H1 (cell line): Measurements from ENCODE around the gene MYF5.

Experiments used
- FOSL1 ChIP-seq: IDR thresholded peaks from 2 replicates; pipeline ENCODE4 v1.6.1; 2011; ENCODE audit warnings: mild to moderate bottlenecking, low read depth, low read length, moderate library complexity; ENCODE audit not compliant: insufficient read depth
- KDM5A ChIP-seq: fragments of 200-600 bp; IDR thresholded peaks from 2 replicates; pipeline ENCODE4 v1.7.1; 2012; ENCODE audit warnings: mild to moderate bottlenecking, low read length, inconsistent platforms, mixed read lengths
- MAFK ChIP-seq: IDR thresholded peaks from 2 replicates; pipeline ENCODE4 v1.6.1; 2012; ENCODE audit warnings: low read depth, mild to moderate bottlenecking, improper control_type of control experiment, low read length
- POLR2A ChIP-seq, 2 experiments: IDR thresholded peaks; 1 replicate in 1 of 2; 2 replicates in 1 of 2; pipeline ENCODE4 v1.6.1; 2011; ENCODE audit warnings: low read depth in 2 of 2, low read length in 2 of 2, mild to moderate bottlenecking in 2 of 2; ENCODE audit errors: control extremely low read depth in 1 of 2
- POLR2AphosphoS5 ChIP-seq: IDR thresholded peaks from 2 replicates; pipeline ENCODE4 v1.6.1; 2011; ENCODE audit warnings: low read depth, low read length
- RXRA ChIP-seq: IDR thresholded peaks from 2 replicates; pipeline ENCODE4 v1.6.1; 2011; ENCODE audit warnings: low read depth, mild to moderate bottlenecking, low read length, moderate library complexity; ENCODE audit not compliant: insufficient read depth
- SP1 ChIP-seq: IDR thresholded peaks from 2 replicates; pipeline ENCODE4 v1.6.1; 2011; ENCODE audit warnings: low read depth, low read length
- TBP ChIP-seq: IDR thresholded peaks from 2 replicates; pipeline ENCODE4 v1.6.1; 2011; ENCODE audit warnings: low read depth, low read length, improper control_type of control experiment
- TEAD4 ChIP-seq: IDR thresholded peaks from 2 replicates; pipeline ENCODE4 v1.6.1; 2012; ENCODE audit warnings: low read depth, low read length, inconsistent platforms, mixed read lengths
- ZNF274 ChIP-seq: IDR thresholded peaks from 2 replicates; pipeline ENCODE4 v1.7.0; 2012; ENCODE audit warnings: low read length, borderline replicate concordance; ENCODE audit errors: extremely low read depth
- TF ChIP-seq, protein P1 (sequence below), 3 experiments: IDR thresholded peaks; 1 replicate in 2 of 3; 2 replicates in 1 of 3; pipeline versions ENCODE4 v1.5.1 to v1.6.1; 2011; ENCODE audit warnings: low read length in 3 of 3, mild to moderate bottlenecking in 3 of 3, inconsistent platforms in 2 of 3, low read depth in 1 of 3, moderate library complexity in 1 of 3; ENCODE audit not compliant: insufficient read depth in 1 of 3; ENCODE audit errors: control extremely low read depth in 1 of 3

- no peak for TF ChIP-seq MAFK
- TF ChIP-seq, protein P1, sequence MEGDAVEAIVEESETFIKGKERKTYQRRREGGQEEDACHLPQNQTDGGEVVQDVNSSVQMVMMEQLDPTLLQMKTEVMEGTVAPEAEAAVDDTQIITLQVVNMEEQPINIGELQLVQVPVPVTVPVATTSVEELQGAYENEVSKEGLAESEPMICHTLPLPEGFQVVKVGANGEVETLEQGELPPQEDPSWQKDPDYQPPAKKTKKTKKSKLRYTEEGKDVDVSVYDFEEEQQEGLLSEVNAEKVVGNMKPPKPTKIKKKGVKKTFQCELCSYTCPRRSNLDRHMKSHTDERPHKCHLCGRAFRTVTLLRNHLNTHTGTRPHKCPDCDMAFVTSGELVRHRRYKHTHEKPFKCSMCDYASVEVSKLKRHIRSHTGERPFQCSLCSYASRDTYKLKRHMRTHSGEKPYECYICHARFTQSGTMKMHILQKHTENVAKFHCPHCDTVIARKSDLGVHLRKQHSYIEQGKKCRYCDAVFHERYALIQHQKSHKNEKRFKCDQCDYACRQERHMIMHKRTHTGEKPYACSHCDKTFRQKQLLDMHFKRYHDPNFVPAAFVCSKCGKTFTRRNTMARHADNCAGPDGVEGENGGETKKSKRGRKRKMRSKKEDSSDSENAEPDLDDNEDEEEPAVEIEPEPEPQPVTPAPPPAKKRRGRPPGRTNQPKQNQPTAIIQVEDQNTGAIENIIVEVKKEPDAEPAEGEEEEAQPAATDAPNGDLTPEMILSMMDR (IDR thresholded peaks at IDR 0.05; ENCODE audit: control extremely low read depth in 1 of 3, insufficient read depth in 1 of 3, low read depth in 1 of 3, low read length in 3 of 3): no peak
- TF ChIP-seq FOSL1: no peak
- TF ChIP-seq SP1: no peak
- no peak for TF ChIP-seq RXRA
- TF ChIP-seq TBP: no peak
- no peak for TF ChIP-seq KDM5A
- no peak for TF ChIP-seq POLR2AphosphoS5
- no peak for TF ChIP-seq ZNF274
- TF ChIP-seq POLR2A (IDR thresholded peaks at IDR 0.05; ENCODE audit: control extremely low read depth in 1 of 2, low read depth in 2 of 2, low read length in 2 of 2): no peak
- TF ChIP-seq TEAD4: no peak
These were observed 16.4 kb upstream of the MYF5 start for GRCh38 chr12:80700327-80700726.
